OCI-LY3 (cell line): ENCODE data around the gene TGM1.

Experiments used
- H2AFZ ChIP-seq: fragments of 200-600, 300-600 bp; shearing (Covaris generic); 2 replicates; pipeline ENCODE4 v1.6.0; 2014; ENCODE audit warnings: antibody characterized with exemption, low read depth, low read length
- H3K27ac ChIP-seq: fragments of 200-600, 300-600 bp; sonication (generic); 2 replicates; pipeline ENCODE4 v1.5.1; 2014; ENCODE audit warnings: mild to moderate bottlenecking, low read length, moderate library complexity, mixed read lengths
- H3K27me3 ChIP-seq: fragments of 200-600, 300-600 bp; sonication (generic); 2 replicates; pipeline ENCODE4 v1.6.1; 2014; ENCODE audit warnings: low read depth, low read length, mixed read lengths
- H3K36me3 ChIP-seq: fragments of 200-600, 300-600 bp; sonication (generic); replicated peaks from 2 replicates; pipeline ENCODE3; 2014; ENCODE audit warnings: low read depth, low read length, mixed read lengths
- H3K4me1 ChIP-seq: fragments of 300-600, 200-600 bp; sonication (generic); 2 replicates; pipeline ENCODE4 v1.6.1; 2014; ENCODE audit warnings: low read length, mixed read lengths
- H3K4me2 ChIP-seq: fragments of 200-600, 300-600 bp; sonication (generic); 2 replicates; pipeline ENCODE4 v1.6.1; 2014; ENCODE audit warnings: low read length, mixed read lengths
- H3K4me3 ChIP-seq: fragments of 300-600, 200-600 bp; sonication (generic); 2 replicates; pipeline ENCODE4 v1.5.1; 2014; ENCODE audit warnings: antibody characterized with exemption, mild to moderate bottlenecking, low read length, moderate library complexity
- H3K79me2 ChIP-seq: fragments of 300-600, 200-600 bp; shearing (Covaris generic); 2 replicates; pipeline ENCODE4 v1.6.1; 2014; ENCODE audit warnings: mild to moderate bottlenecking, low read length, mixed read lengths
- H3K9ac ChIP-seq: fragments of 300-600, 200-600 bp; shearing (Covaris generic); 2 replicates; pipeline ENCODE4 v1.6.0; 2014; ENCODE audit warnings: mild to moderate bottlenecking, low read length, moderate library complexity
- H3K9me3 ChIP-seq: fragments of 200-600, 300-600 bp; shearing (Covaris generic); 2 replicates; pipeline ENCODE4 v1.6.1; 2014; ENCODE audit warnings: low read length, mixed read lengths; ENCODE audit not compliant: insufficient read depth
- H4K20me1 ChIP-seq: fragments of 200-600, 300-600 bp; sonication (generic); 2 replicates; pipeline ENCODE4 v1.6.1; 2016; ENCODE audit warnings: low read length, mixed read lengths; ENCODE audit not compliant: insufficient read depth
- CTCF ChIP-seq: fragments of 200-600, 300-600 bp; sonication (generic); IDR thresholded peaks from 2 replicates; pipeline ENCODE4 v1.5.1; 2014; ENCODE audit warnings: antibody characterized with exemption, low read length, low read depth
- EZH2phosphoT487 ChIP-seq: fragments of 200-600 bp; shearing (Covaris generic); IDR thresholded peaks from 2 replicates; pipeline ENCODE4 v1.6.1; 2018; ENCODE audit warnings: antibody characterized with exemption, mixed run types, low read depth

TGM1 gene

DNA sequence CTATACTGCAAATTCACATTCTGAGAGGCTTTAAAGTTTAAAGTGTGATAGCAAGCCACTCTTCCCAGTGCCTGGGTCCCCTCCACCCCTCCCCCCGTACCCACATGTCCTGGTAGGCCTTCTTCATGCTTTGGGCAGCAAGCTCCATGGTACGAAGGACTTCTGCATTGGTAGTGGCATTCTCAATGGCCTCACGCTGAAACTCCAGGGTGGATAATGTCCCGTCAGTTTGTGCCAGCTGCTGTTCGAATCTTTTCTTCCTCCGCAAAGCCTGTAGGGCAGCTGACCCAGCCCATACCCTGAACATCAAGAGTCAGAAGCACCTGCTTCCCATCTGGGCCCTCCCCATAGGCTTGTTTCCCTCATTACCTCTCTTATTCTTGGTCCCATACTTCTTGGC, 51.7 kb downstream of the TGM1 start:
- Histone ChIP-seq H2AFZ (no peak overlapping the region), H3K27ac (no peak overlapping the region), H4K20me1 (no peaks in the 10 kb centered on the region), H3K4me2 (no peak overlapping the region), H3K27me3 (no peaks in the 10 kb centered on the region), H3K4me1 (peaks cover 17% of the 10 kb centered on the region), H3K4me3 (no peak overlapping the region), H3K9me3 (no peaks in the 10 kb centered on the region), H3K9ac (no peak overlapping the region), H3K36me3 (peaks cover 37% of the 10 kb centered on the region), H3K79me2 (peaks cover 10% of the 10 kb centered on the region)
- TF ChIP-seq EZH2phosphoT487 (no peak), CTCF (no peak)

DNA sequence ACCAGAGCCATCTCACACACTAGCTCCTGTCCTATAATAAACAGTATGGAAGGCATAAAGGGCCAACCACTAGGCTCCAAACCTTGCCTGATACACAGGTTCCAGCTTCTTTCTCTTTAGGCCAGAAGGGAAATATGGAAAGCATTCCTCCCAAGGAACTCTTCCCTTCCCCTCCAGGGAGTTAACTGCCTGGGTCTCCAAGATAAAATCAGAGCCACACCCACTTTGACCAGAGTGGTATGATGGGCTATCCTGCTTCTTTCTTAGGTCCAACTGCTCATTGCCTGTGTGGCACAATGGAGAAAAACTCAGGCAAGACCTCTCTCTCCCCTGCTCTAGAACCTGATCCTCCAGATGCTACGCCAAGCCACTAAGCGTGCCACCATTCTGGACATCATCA, 55.4 kb downstream of the TGM1 start:
- Histone ChIP-seq H3K27me3 (no peaks in the 10 kb centered on the region), H3K27ac (no peak overlapping the region), H4K20me1 (0 out of 2 replicates have a peak, but pooled peaks cover 2% of the 10 kb centered on the region), H3K9me3 (no peaks in the 10 kb centered on the region), H3K9ac (no peak overlapping the region), H2AFZ (no peak overlapping the region), H3K79me2 (peaks cover 7% of the 10 kb centered on the region), H3K4me1 (no peaks in the 10 kb centered on the region; the same call in 1 of the 2 replicates), H3K36me3 (peaks cover 53% of the 10 kb centered on the region), H3K4me3 (no peak overlapping the region), H3K4me2 (no peak overlapping the region)
- no peak for TF ChIP-seq CTCF
- TF ChIP-seq EZH2phosphoT487, result no peak

- Histone ChIP-seq H3K4me1 (no peaks in the 10 kb centered on the region), H3K4me3 (no peak overlapping the region), H3K36me3 (peaks cover 53% of the 10 kb centered on the region), H3K9ac (no peak overlapping the region), H4K20me1 (0 out of 2 replicates have a peak, but pooled peaks cover 2% of the 10 kb centered on the region), H3K27ac (no peak overlapping the region), H2AFZ (no peak overlapping the region), H3K4me2 (no peak overlapping the region), H3K79me2 (peaks cover 3% of the 10 kb centered on the region), H3K9me3 (no peaks in the 10 kb centered on the region), H3K27me3 (no peaks in the 10 kb centered on the region)
- TF ChIP-seq CTCF, result no peak
- no peak for TF ChIP-seq EZH2phosphoT487
These were observed 55.8 kb downstream of the TGM1 start for GRCh38 chr14:24207104-24207551.

- no peak overlapping the region for H3K9ac ChIP-seq
- no peak overlapping the region for H3K27ac ChIP-seq
- H3K36me3 ChIP-seq, result peaks cover 56% of the 10 kb centered on the region
- no peak overlapping the region for H2AFZ ChIP-seq
- H3K79me2 ChIP-seq, result no peaks in the 10 kb centered on the region
- 0 out of 2 replicates have a peak, but pooled peaks cover 2% of the 10 kb centered on the region for H4K20me1 ChIP-seq
- H3K4me2 ChIP-seq, result no peak overlapping the region
- no peak overlapping the region for H3K4me3 ChIP-seq
- H3K27me3 ChIP-seq, result no peaks in the 10 kb centered on the region
- H3K4me1 ChIP-seq, result no peaks in the 10 kb centered on the region
- H3K9me3 ChIP-seq, result no peaks in the 10 kb centered on the region
- TF ChIP-seq CTCF (no peak), EZH2phosphoT487 (no peak)
These were observed 56.5 kb downstream of the TGM1 start for GRCh38 chr14:24206260-24207103.
